GM23248 (cell line): ENCODE results near the gene TMEM53. TPM values are rescaled to one million over a fixed set of nuclear protein-coding genes. Genes with fewer than 3 reads are reported as not detected.

ENCODE experiments used
- DNase-seq: peaks from one replicate; pipeline ENCODE4 v3.0.0-alpha.2; 2015
- H2AFZ ChIP-seq: fragments of 200-600 bp; sonication (generic); 2 replicates; pipeline ENCODE4 v1.6.1; 2016; ENCODE audit warnings: antibody characterized with exemption
- H3F3A ChIP-seq: fragments of 200-600 bp; sonication (generic); 2 replicates; pipeline ENCODE4 v1.6.1; 2016; ENCODE audit warnings: mild to moderate bottlenecking, antibody characterized with exemption, mixed run types; ENCODE audit not compliant: insufficient read depth
- H3K27ac ChIP-seq: fragments of 200-600 bp; sonication (generic); 2 replicates; pipeline ENCODE4 v1.5.1; 2016; ENCODE audit warnings: mild to moderate bottlenecking
- H3K27me3 ChIP-seq: fragments of 200-600 bp; sonication (generic); replicated peaks from 2 replicates; pipeline ENCODE4 v1.6.1; 2016; ENCODE audit warnings: mild to moderate bottlenecking; ENCODE audit not compliant: insufficient read depth
- H3K36me3 ChIP-seq: fragments of 200-600 bp; sonication (generic); 2 replicates; pipeline ENCODE4 v1.6.1; 2016; ENCODE audit warnings: low read depth, mild to moderate bottlenecking
- H3K4me1 ChIP-seq: fragments of 200-600 bp; sonication (generic); 2 replicates; pipeline ENCODE4 v1.6.1; 2016; ENCODE audit warnings: mild to moderate bottlenecking; ENCODE audit not compliant: insufficient read depth
- H3K4me2 ChIP-seq: fragments of 200-600 bp; sonication (generic); one replicate; pipeline ENCODE4 v1.6.1; 2016; ENCODE audit warnings: mild to moderate bottlenecking; ENCODE audit not compliant: unreplicated experiment
- H3K4me3 ChIP-seq: fragments of 200-600 bp; sonication (generic); 2 replicates; pipeline ENCODE4 v1.5.1; 2016; ENCODE audit warnings: mild to moderate bottlenecking
- H3K79me2 ChIP-seq: fragments of 200-600 bp; sonication (generic); 2 replicates; pipeline ENCODE4 v1.6.1; 2016; ENCODE audit warnings: mild to moderate bottlenecking; ENCODE audit not compliant: insufficient read depth
- H3K9ac ChIP-seq: fragments of 200-600 bp; sonication (generic); 2 replicates; pipeline ENCODE4 v1.6.1; 2016; ENCODE audit warnings: mild to moderate bottlenecking
- H3K9me2 ChIP-seq: fragments of 200-600 bp; sonication (generic); 2 replicates; pipeline ENCODE4 v1.6.1; 2016; ENCODE audit warnings: mixed run types, mild to moderate bottlenecking, moderate library complexity; ENCODE audit not compliant: insufficient read depth
- H3K9me3 ChIP-seq: fragments of 200-600 bp; sonication (generic); one replicate; pipeline ENCODE4 v1.6.1; 2017; ENCODE audit warnings: low read depth
- H4K20me1 ChIP-seq: fragments of 200-600 bp; sonication (generic); 2 replicates; pipeline ENCODE4 v1.6.0; 2016; ENCODE audit not compliant: insufficient read depth
- EZH2 ChIP-seq: fragments of 200-600 bp; sonication (generic); IDR thresholded peaks from 2 replicates; pipeline ENCODE4 v1.6.1; 2018; ENCODE audit warnings: antibody characterized with exemption, mild to moderate bottlenecking; ENCODE audit not compliant: insufficient read depth, poor library complexity, severe bottlenecking
- EZH2phosphoT487 ChIP-seq: fragments of 200-600 bp; sonication (generic); IDR thresholded peaks from 2 replicates; pipeline ENCODE4 v1.6.1; 2018; ENCODE audit warnings: antibody characterized with exemption, moderate library complexity, mild to moderate bottlenecking, low read depth; ENCODE audit not compliant: insufficient read depth
- whole genome bisulfite sequencing, 2 experiments: methylation state at CpG; one replicate each; pipeline ENCODE4 v1.1.6; 2015 to 2017; ENCODE audit warnings: low lambda C conversion rate in 2 of 2, low coverage in 1 of 2; ENCODE audit errors: missing lambda C conversion rate in 2 of 2; 5-methylcytosine and 5-hydroxymethylcytosine counted together
- in situ Hi-C: fragments of 300-500 bp; cut with MboI; formaldehyde crosslinking; loops from 2 replicates; pipeline ENCODE4 v1.15.0; 2020
- polyA plus RNA-seq: library from polyadenylated mRNA; unstranded; fragments of >200 nt; fragmentation: Nextera tagmentation; extraction: Ambion mirVana; gene quantifications from 2 replicates; pipeline ENCODE4 v1.2.1, GENCODE V29; 2016
- total RNA-seq: library from RNA; depleted of rRNA; stranded (reverse); fragments of >200 nt; shearing (Covaris generic); gene quantifications from 2 replicates; pipeline ENCODE4 v1.2.3, GENCODE V29; 2014

TMEM53 gene
- total and polyA plus RNA-seq, 2 experiments from 2014 or later, result 4.4 to 10.1 TPM

- TF ChIP-seq EZH2 (no peak), EZH2phosphoT487 (no peak)
- H3K36me3 ChIP-seq, result no peaks in the 10 kb centered on the region
- in situ Hi-C loops, result no loop called here
- H3K4me3 ChIP-seq, result no peak overlapping the region
- no peak overlapping the region for H3K4me2 ChIP-seq
- H3F3A ChIP-seq, result no peaks in the 10 kb centered on the region
- H3K27me3 ChIP-seq, result no peaks in the 10 kb centered on the region
- H4K20me1 ChIP-seq, result no peaks in the 10 kb centered on the region
- no peak overlapping the region for H3K9ac ChIP-seq
- no peaks in the 10 kb centered on the region; the same call in 1 of the 2 replicates for H3K4me1 ChIP-seq
- no peak for DNase-seq
- H3K9me2 ChIP-seq, result no peaks in the 10 kb centered on the region
- H2AFZ ChIP-seq, result no peak overlapping the region
- no peak overlapping the region for H3K27ac ChIP-seq
- H3K9me3 ChIP-seq, result no peaks in the 10 kb centered on the region
- 67 to 76% methylated on average over 4 of the region's 4 CpGs for WGBS, 2 experiments
- H3K79me2 ChIP-seq, result no peaks in the 10 kb centered on the region
Observed at GRCh38 chr1:44611866-44612265, 62.4 kb downstream of the TMEM53 start.

DNA sequence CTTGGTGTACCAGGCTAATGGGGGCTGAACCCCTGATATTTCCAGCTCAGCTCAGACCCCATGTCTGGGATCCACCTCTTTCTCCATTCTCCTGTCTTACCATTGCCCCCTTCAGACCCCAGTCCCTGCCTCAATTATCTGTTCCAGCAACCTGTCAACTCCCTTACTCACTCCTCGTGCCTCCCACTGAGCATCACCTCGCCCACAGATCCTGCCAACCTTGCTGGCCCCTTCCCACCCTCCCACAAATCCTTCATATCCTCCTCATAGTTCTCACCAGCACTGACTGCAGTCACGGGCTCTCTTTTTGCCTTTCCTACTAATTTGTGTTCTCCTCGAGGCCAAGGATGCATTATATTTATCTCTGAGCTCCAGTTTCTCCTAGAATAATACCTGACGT, 62.9 kb downstream of the TMEM53 start:
- H2AFZ ChIP-seq, result no peak overlapping the region
- no peaks in the 10 kb centered on the region for H3K27me3 ChIP-seq
- H3K4me3 ChIP-seq, result no peak overlapping the region
- H3K4me2 ChIP-seq, result no peak overlapping the region
- no peak overlapping the region for H3K27ac ChIP-seq
- H3K9me3 ChIP-seq, result no peaks in the 10 kb centered on the region
- H3K36me3 ChIP-seq, result no peaks in the 10 kb centered on the region
- H3K79me2 ChIP-seq, result no peaks in the 10 kb centered on the region
- no peaks in the 10 kb centered on the region for H4K20me1 ChIP-seq
- DNase-seq, result no peak
- no peak overlapping the region for H3K9ac ChIP-seq
- TF ChIP-seq EZH2phosphoT487, result no peak
- no peak for TF ChIP-seq EZH2
- H3F3A ChIP-seq, result no peaks in the 10 kb centered on the region; the same call in 1 of the 2 replicates
- no peaks in the 10 kb centered on the region for H3K9me2 ChIP-seq
- H3K4me1 ChIP-seq, result peaks cover 1% of the 10 kb centered on the region; the same call in 1 of the 2 replicates
- 85 to 92% methylated on average over 5 of the region's 5 CpGs for WGBS, 2 experiments
- in situ Hi-C loops, result no loop called here

GRCh38 chr1:44610527-44611148, 63.6 kb downstream of the TMEM53 start:
- TF ChIP-seq EZH2 (no peak), EZH2phosphoT487 (no peak)
- Histone ChIP-seq H3K36me3 (no peaks in the 10 kb centered on the region), H3K27me3 (no peaks in the 10 kb centered on the region), H3K79me2 (no peaks in the 10 kb centered on the region), H3K9ac (no peak overlapping the region), H3K9me2 (no peaks in the 10 kb centered on the region), H3K4me2 (no peak overlapping the region), H3K9me3 (no peaks in the 10 kb centered on the region), H2AFZ (no peak overlapping the region), H3K27ac (no peak overlapping the region), H3K4me1 (peaks cover 9% of the 10 kb centered on the region), H4K20me1 (no peaks in the 10 kb centered on the region), H3F3A (no peaks in the 10 kb centered on the region; the same call in 1 of the 2 replicates), H3K4me3 (no peak overlapping the region)
- DNase-seq, result no peak
- WGBS, 2 experiments, result 72 to 90% methylated on average over 10 to 12 of the region's 12 CpGs
- in situ Hi-C loops, result no loop called here

- Histone ChIP-seq H4K20me1 (no peaks in the 10 kb centered on the region), H3K36me3 (no peaks in the 10 kb centered on the region), H3K4me2 (no peak overlapping the region), H3K9ac (no peak overlapping the region), H3F3A (no peaks in the 10 kb centered on the region; the same call in 1 of the 2 replicates), H3K4me1 (peaks cover 9% of the 10 kb centered on the region), H3K27ac (no peak overlapping the region), H3K9me3 (no peaks in the 10 kb centered on the region), H2AFZ (no peak overlapping the region), H3K9me2 (no peaks in the 10 kb centered on the region), H3K27me3 (no peaks in the 10 kb centered on the region), H3K79me2 (no peaks in the 10 kb centered on the region), H3K4me3 (no peak overlapping the region)
- in situ Hi-C loops, result loop anchor here (5.0 kb wide), 1 partner anchor 42 kb away; no protein-coding TSS in a partner anchor
- no peak for TF ChIP-seq EZH2
- TF ChIP-seq EZH2phosphoT487, result no peak
- WGBS, 2 experiments, result 82 to 86% methylated on average over 18 to 25 of the region's 25 CpGs
- DNase-seq, result no peak
Observed at GRCh38 chr1:44609768-44610526, 64.3 kb downstream of the TMEM53 start.
